Osteocyte (in vitro differentiated cells): Measurements from ENCODE around the gene ITPR1. TPM values are rescaled to one million over a fixed set of nuclear protein-coding genes. Genes with fewer than 3 reads are reported as not detected.

ENCODE experiments used
- DNase-seq: peaks from one replicate; pipeline ENCODE4 v3.0.0; 2021; ENCODE audit warnings: mixed read lengths; ENCODE audit not compliant: unreplicated experiment; ENCODE audit errors: extremely low spot score
- H3K27ac Mint-ChIP-seq: one replicate; pipeline ENCODE4 v1.8.0; 2021; ENCODE audit warnings: mild to moderate bottlenecking, mixed read lengths; ENCODE audit not compliant: unreplicated experiment
- H3K27me3 Mint-ChIP-seq: one replicate; pipeline ENCODE4 v1.8.0; 2021; ENCODE audit warnings: mixed read lengths; ENCODE audit not compliant: unreplicated experiment
- H3K36me3 Mint-ChIP-seq: one replicate; pipeline ENCODE4 v1.8.0; 2021; ENCODE audit warnings: mixed read lengths; ENCODE audit not compliant: unreplicated experiment
- H3K4me1 Mint-ChIP-seq: one replicate; pipeline ENCODE4 v1.8.0; 2021; ENCODE audit warnings: mixed read lengths; ENCODE audit not compliant: unreplicated experiment
- H3K4me3 Mint-ChIP-seq: one replicate; pipeline ENCODE4 v1.8.0; 2021; ENCODE audit warnings: mild to moderate bottlenecking, moderate library complexity, mixed read lengths; ENCODE audit not compliant: unreplicated experiment
- H3K9me3 Mint-ChIP-seq: one replicate; pipeline ENCODE4 v1.8.0; 2021; ENCODE audit warnings: mixed read lengths; ENCODE audit not compliant: unreplicated experiment
- CTCF ChIP-seq: fragments of 200-600 bp; sonication (generic); IDR thresholded peaks from 2 replicates; pipeline ENCODE4 v1.5.0; 2021; ENCODE audit warnings: antibody characterized with exemption, mild to moderate bottlenecking, moderate library complexity
- total RNA-seq: library from RNA; stranded (reverse); gene quantifications from 2 replicates; pipeline ENCODE4 v1.2.1, GENCODE V29; 2021

Gene ITPR1
- total RNA-seq, 1 donor from 2014 or later: 34.3 TPM

- no peaks in the 10 kb centered on the region for H3K9me3 Mint-ChIP-seq
- H3K27ac Mint-ChIP-seq: no peak overlapping the region
- no peaks in the 10 kb centered on the region for H3K36me3 Mint-ChIP-seq
- H3K4me1 Mint-ChIP-seq: peaks cover 14% of the 10 kb centered on the region
- peaks cover 42% of the 10 kb centered on the region for H3K27me3 Mint-ChIP-seq
- DNase-seq: no peak
- H3K4me3 Mint-ChIP-seq: no peak overlapping the region
- TF ChIP-seq CTCF: no peak
Observed at GRCh38 chr3:4471907-4472306, 21.2 kb upstream of the ITPR1 start.

GRCh38 chr3:4472312-4472711 lies 20.8 kb upstream of the ITPR1 start:
- H3K27me3 Mint-ChIP-seq: peaks cover 45% of the 10 kb centered on the region
- no peak for TF ChIP-seq CTCF
- no peaks in the 10 kb centered on the region for H3K9me3 Mint-ChIP-seq
- H3K4me1 Mint-ChIP-seq: peaks cover 11% of the 10 kb centered on the region
- no peak overlapping the region for H3K4me3 Mint-ChIP-seq
- H3K36me3 Mint-ChIP-seq: no peaks in the 10 kb centered on the region
- H3K27ac Mint-ChIP-seq: no peak overlapping the region
- DNase-seq: no peak

- Mint-ChIP-seq H3K9me3 (no peaks in the 10 kb centered on the region), H3K27ac (no peak overlapping the region), H3K4me3 (no peak overlapping the region), H3K36me3 (no peaks in the 10 kb centered on the region), H3K4me1 (peaks cover 10% of the 10 kb centered on the region), H3K27me3 (peaks cover 45% of the 10 kb centered on the region)
- DNase-seq: no peak
- no peak for TF ChIP-seq CTCF
Observed at GRCh38 chr3:4472766-4473165, 20.4 kb upstream of the ITPR1 start.

GRCh38 chr3:4474683-4475490 lies 18.3 kb upstream of the ITPR1 start:
- H3K27ac Mint-ChIP-seq: no peak overlapping the region

More at GRCh38 chr3:4474683-4475490, 18.3 kb upstream of the ITPR1 start:
- no peak for TF ChIP-seq CTCF
- Mint-ChIP-seq H3K36me3 (no peaks in the 10 kb centered on the region), H3K4me1 (peaks cover 10% of the 10 kb centered on the region), H3K9me3 (no peaks in the 10 kb centered on the region), H3K27me3 (peaks cover 47% of the 10 kb centered on the region), H3K4me3 (no peak overlapping the region)
- DNase-seq: no peak
